RWPE1 (cell line): ENCODE data around the gene OAF.

ENCODE experiments used
- CTCF ChIA-PET: fragments of 350-600 bp; sonication (Branson Sonifier 250); formaldehyde crosslinking; extraction: SDS; loops from one replicate; lab custom pipeline; 2021; lab: Yijun Ruan, JAX
- POLR2A ChIA-PET: fragments of 400-600 bp; formaldehyde crosslinking; extraction: SDS; loops from one replicate; lab custom pipeline; 2020; ENCODE audit warnings: antibody characterized with exemption; ENCODE audit not compliant: low non-redundant PET; lab: Yijun Ruan, JAX
- DNase-seq: peaks from one replicate; pipeline ENCODE4 v3.0.0; 2012; ENCODE audit warnings: low spot score
- H3K27ac ChIP-seq: fragments of 450-650 bp; 2 replicates; pipeline ENCODE4 v1.5.1; 2017
- CTCF ChIP-seq: fragments of 450-650 bp; conservative IDR thresholded peaks from 2 replicates; pipeline ENCODE4 v1.5.1; 2017; ENCODE audit warnings: low read depth, mild to moderate bottlenecking

The OAF gene

GRCh38 chr11:120224361-120224760 is 13.5 kb downstream of the OAF start:
- CTCF ChIA-PET: interaction anchor here (0.6 to 1.0 kb wide), 2 partner anchors 87 to 123 kb away, joined by 3 read pairs; partner anchors contain the start of gene TRIM29
- POLR2A ChIA-PET: no interaction called here
- H3K27ac ChIP-seq: no peak overlapping the region
- TF ChIP-seq CTCF: no peak
- DNase-seq: no peak

- no peak for DNase-seq
- TF ChIP-seq CTCF: no peak
- CTCF ChIA-PET: interaction anchor here (0.6 to 1.1 kb wide), 4 partner anchors 52 to 122 kb away, joined by 3 to 4 read pairs (median 3); partner anchors contain the start of gene TRIM29
- POLR2A ChIA-PET: no interaction called here
- H3K27ac ChIP-seq: no peak overlapping the region
Observed at GRCh38 chr11:120224972-120225909, 14.4 kb downstream of the OAF start.

- POLR2A ChIA-PET: no interaction called here
Observed at GRCh38 chr11:120226242-120226641, 15.4 kb downstream of the OAF start.

GRCh38 chr11:120226714-120227113 is 15.9 kb downstream of the OAF start:
- H3K27ac ChIP-seq: no peak overlapping the region
- TF ChIP-seq CTCF: no peak
- DNase-seq: no peak
- POLR2A ChIA-PET: no interaction called here
- CTCF ChIA-PET: no interaction called here

More at GRCh38 chr11:120226242-120226641, 15.4 kb downstream of the OAF start:
- CTCF ChIA-PET: no interaction called here
- no peak for TF ChIP-seq CTCF
- no peak for DNase-seq
- H3K27ac ChIP-seq: no peak overlapping the region

GRCh38 chr11:120227228-120227852 is 16.5 kb downstream of the OAF start:
- CTCF ChIA-PET: interaction anchor here (0.7 to 0.9 kb wide), 2 partner anchors 52 to 58 kb away, joined by 3 read pairs; no protein-coding TSS in a partner anchor
- POLR2A ChIA-PET: no interaction called here
- no peak for DNase-seq
- no peak overlapping the region for H3K27ac ChIP-seq
- no peak for TF ChIP-seq CTCF

- CTCF ChIA-PET: interaction anchor here (0.7 to 1.4 kb wide), 11 partner anchors 18 to 120 kb away, joined by 3 to 7 read pairs (median 4); partner anchors contain the start of genes OAF and TRIM29
- POLR2A ChIA-PET: no interaction called here
- no peak for DNase-seq
- no peak overlapping the region for H3K27ac ChIP-seq
- TF ChIP-seq CTCF: no peak
Observed at GRCh38 chr11:120228794-120229384, 18.1 kb downstream of the OAF start.
